RWPE2 (cell line): ENCODE measurements around the gene DNAJB1.

ENCODE experiments used
- ATAC-seq: fragments of 200-7000 bp; cut with Tn5 transposase; 3 replicates; pipeline ENCODE4 v1.9.1; 2021; ENCODE audit warnings: low read depth
- DNase-seq: peaks from one replicate; pipeline ENCODE4 v3.0.0-alpha.2; 2020; ENCODE audit warnings: low spot score
- H3K27ac ChIP-seq: fragments of 450-650 bp; 2 replicates; pipeline ENCODE4 v1.5.1; 2017; ENCODE audit warnings: mild to moderate bottlenecking; ENCODE audit not compliant: poor library complexity, severe bottlenecking
- H3K27me3 ChIP-seq: fragments of 250-450 bp; sonication (Bioruptor Pico); 2 replicates; pipeline ENCODE4 v1.5.1; 2021; ENCODE audit warnings: mild to moderate bottlenecking, moderate library complexity; ENCODE audit not compliant: insufficient read depth, poor library complexity, severe bottlenecking
- H3K36me3 ChIP-seq: fragments of 250-450 bp; sonication (Bioruptor Pico); 2 replicates; pipeline ENCODE4 v1.5.1; 2020; ENCODE audit warnings: low read depth, mild to moderate bottlenecking, moderate library complexity
- H3K4me1 ChIP-seq: fragments of 250-450 bp; sonication (Bioruptor Pico); 2 replicates; pipeline ENCODE4 v1.5.1; 2021; ENCODE audit warnings: mild to moderate bottlenecking, moderate library complexity; ENCODE audit not compliant: insufficient read depth, poor library complexity, severe bottlenecking
- H3K4me3 ChIP-seq: fragments of 250-450 bp; sonication (Bioruptor Pico); 2 replicates; pipeline ENCODE4 v1.5.1; 2021; ENCODE audit warnings: mild to moderate bottlenecking, moderate library complexity; ENCODE audit not compliant: severe bottlenecking
- H3K9me3 ChIP-seq: fragments of 250-450 bp; sonication (Bioruptor Pico); 2 replicates; pipeline ENCODE4 v1.5.1; 2021; ENCODE audit warnings: mild to moderate bottlenecking, moderate library complexity; ENCODE audit not compliant: severe bottlenecking
- CTCF ChIP-seq: fragments of 450-650 bp; IDR thresholded peaks from one replicate; pipeline ENCODE4 v1.5.1; 2017; ENCODE audit warnings: mild to moderate bottlenecking, moderate library complexity; ENCODE audit not compliant: poor library complexity, severe bottlenecking

The DNAJB1 gene

DNA sequence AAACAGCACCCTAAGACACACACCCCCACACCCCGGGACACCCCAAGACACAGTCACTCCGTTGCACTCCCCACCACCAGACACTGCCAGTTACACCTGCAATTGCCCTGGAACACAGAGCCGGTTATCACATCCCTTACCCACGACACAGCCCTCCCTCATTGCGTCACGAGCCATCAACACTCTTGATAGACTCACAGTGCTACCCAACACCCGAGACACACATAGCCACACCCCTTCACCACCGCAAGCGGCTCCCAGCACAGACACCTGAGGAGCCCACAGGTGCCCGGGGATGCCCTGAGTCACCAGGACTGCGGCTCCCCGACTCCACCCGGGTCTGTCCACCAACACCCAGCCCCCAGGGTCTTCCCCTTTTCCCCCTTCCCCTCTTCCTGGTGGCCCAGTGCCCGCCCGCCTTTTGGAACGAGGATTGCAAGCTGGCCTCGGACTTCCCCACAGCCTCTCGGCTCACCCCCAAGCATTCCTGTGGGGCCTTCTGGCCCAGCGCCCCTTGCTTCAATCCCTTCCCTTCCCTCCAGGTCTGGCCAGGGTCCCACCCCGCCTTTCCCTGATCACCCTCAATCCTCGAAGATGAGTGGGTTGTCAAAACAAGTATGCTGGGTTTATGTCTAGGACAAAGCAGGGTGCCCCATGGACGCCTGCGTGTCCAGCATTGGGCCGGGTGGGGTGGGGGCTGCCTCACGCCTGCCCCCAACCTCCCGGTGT, 41.4 kb downstream of the DNAJB1 start:
- Histone ChIP-seq H3K4me3 (no peak overlapping the region), H3K27me3 (no peaks in the 10 kb centered on the region), H3K27ac (peak overlapping the region; percentile 54), H3K4me1 (peaks cover 16% of the 10 kb centered on the region), H3K36me3 (peaks cover 42% of the 10 kb centered on the region), H3K9me3 (no peaks in the 10 kb centered on the region)
- peak; percentile 92 for DNase-seq
- peak; percentile 78 for ATAC-seq
- TF ChIP-seq CTCF = no peak

- ATAC-seq (no peak), DNase-seq (peak; percentile 72)
- Histone ChIP-seq H3K27ac (peak overlapping the region; percentile 54), H3K27me3 (no peaks in the 10 kb centered on the region), H3K4me3 (no peak overlapping the region), H3K4me1 (peaks cover 16% of the 10 kb centered on the region), H3K36me3 (peaks cover 40% of the 10 kb centered on the region), H3K9me3 (no peaks in the 10 kb centered on the region)
- TF ChIP-seq CTCF = no peak
Measured at GRCh38 chr19:14476327-14476672, 41.9 kb downstream of the DNAJB1 start.

DNA sequence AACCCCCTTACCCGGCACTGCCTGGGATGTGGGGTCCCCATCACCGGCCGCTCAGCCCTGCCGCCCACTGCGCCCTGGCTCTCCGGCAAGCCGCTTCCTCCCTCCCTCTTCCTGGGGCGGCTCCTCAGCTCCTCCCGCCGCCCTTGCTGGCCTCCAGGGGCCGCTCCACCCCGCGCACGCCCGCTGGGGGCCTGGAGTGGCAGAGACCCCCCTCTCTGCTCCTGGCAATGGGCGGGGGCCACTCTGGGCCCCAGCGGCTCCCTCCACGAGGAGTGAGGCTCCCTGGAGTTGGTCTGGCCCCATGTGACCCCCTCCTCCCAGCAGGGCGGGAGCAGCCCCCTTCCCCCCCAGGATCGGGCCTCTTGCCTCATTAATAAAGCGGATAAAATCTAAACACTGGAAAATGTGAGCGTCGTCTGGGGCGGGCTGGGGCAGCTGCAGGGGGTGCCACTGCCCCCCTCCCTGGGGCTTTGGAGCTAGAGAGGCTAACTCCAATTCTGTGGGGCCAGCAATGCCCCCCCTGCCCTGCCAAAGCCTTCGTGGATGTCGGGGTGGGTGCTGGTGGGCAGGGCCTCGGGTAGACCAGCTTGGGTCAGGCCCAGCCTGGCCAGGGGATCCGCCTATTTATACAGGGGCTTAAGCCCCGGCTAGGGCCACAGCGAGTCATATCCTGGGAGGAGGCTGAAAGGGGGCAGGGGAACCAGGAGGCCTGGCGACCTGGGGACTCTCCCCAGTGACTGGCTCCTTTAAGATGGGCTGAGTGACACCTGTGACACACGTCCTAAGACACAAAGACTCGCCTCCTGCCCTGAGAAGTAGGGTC, 42.7 kb downstream of the DNAJB1 start, which contains the start of gene PTGER1:
PTGER1 (minus strand) TSS at position 104 of the 823 bp plus-strand sequence. CDS start 1,034 bp downstream, outside the sequence.
- Histone ChIP-seq H3K36me3 (peaks cover 32% of the 10 kb centered on the region), H3K4me3 (no peak within 1 kb of the TSS), H3K27ac (peak within 1 kb of the TSS; percentile 54), H3K9me3 (no peaks in the 10 kb centered on the region), H3K4me1 (peaks cover 16% of the 10 kb centered on the region), H3K27me3 (no peaks in the 10 kb centered on the region)
- DNase-seq (peak; percentile 69), ATAC-seq (peak; percentile 28)
- TF ChIP-seq CTCF = peak; percentile 56

DNA sequence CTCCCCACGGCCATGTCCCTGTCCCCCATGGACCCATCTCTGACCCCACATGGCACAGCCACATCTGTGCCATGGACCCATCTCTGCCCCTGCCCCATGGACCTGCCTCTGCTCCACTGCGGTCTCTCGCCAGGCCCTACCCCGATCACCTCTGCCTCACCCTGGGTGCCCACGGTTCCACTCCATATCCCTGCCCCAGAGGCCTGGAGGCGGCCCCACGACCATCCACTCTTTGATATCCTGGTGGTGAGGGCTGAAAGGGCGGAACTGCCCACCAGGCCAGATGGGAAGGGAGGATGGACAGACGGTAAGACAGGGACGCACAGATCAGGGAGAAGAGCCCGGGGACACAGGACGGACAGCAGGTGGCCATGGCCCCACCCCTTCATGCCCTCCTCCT, 43.4 kb downstream of the DNAJB1 start:
- ATAC-seq (no peak), DNase-seq (peak; percentile 59)
- peak overlapping the region; percentile 54 for H3K27ac ChIP-seq
- H3K4me1 ChIP-seq = peaks cover 16% of the 10 kb centered on the region
- no peak for TF ChIP-seq CTCF
- H3K27me3 ChIP-seq = no peaks in the 10 kb centered on the region
- H3K36me3 ChIP-seq = peaks cover 26% of the 10 kb centered on the region
- no peak overlapping the region for H3K4me3 ChIP-seq
- H3K9me3 ChIP-seq = no peaks in the 10 kb centered on the region
